B cell (primary cell): Measurements from ENCODE around the gene VEGFB. TPM values are rescaled to one million over a fixed set of nuclear protein-coding genes. Genes with fewer than 3 reads are reported as not detected.

Experiments
- ATAC-seq: fragments of 200-7000 bp; cut with Tn5 transposase; one replicate; pipeline ENCODE4 v1.10.0; 2021; ENCODE audit warnings: low read depth, mild to moderate bottlenecking, moderate number of reproducible peaks, moderate library complexity
- CTCF ChIA-PET: fragments of 350-600 bp; sonication (Branson Sonifier 250); formaldehyde crosslinking; loops from one replicate; lab custom pipeline; 2021; ENCODE audit warnings: antibody characterized with exemption, inconsistent platforms; lab: Charles Lee
- POLR2A ChIA-PET: fragments of 350-600 bp; sonication (Branson Sonifier 250); formaldehyde crosslinking; loops from one replicate; lab custom pipeline; 2021; ENCODE audit warnings: antibody characterized with exemption; lab: Charles Lee
- DNase-seq: peaks from one replicate; pipeline ENCODE4 v3.0.0; 2013
- H2AFZ ChIP-seq: 2 replicates; pipeline ENCODE4 v1.6.1; 2012; ENCODE audit warnings: mild to moderate bottlenecking, low read depth, low read length; ENCODE audit not compliant: insufficient read depth, poor library complexity, severe bottlenecking
- H3K27ac ChIP-seq, 2 donors: 1 replicate in 1 of 2; 2 replicates in 1 of 2; pipeline ENCODE4 v1.5.1; 2012 to 2013; ENCODE audit warnings: low read length in 2 of 2, mild to moderate bottlenecking in 2 of 2, moderate library complexity in 1 of 2
- H3K27me3 ChIP-seq, 4 experiments: fragments of 200-600 bp in 1 of 4; sonication (generic) in 1 of 4; replicated peaks in 1 of 4; 1 replicate in 2 of 4; 2 replicates in 2 of 4; pipeline versions ENCODE4 v1.6.1 to v1.7.0; 2013 to 2016; ENCODE audit warnings: low read length in 3 of 4, mild to moderate bottlenecking in 2 of 4, mixed read lengths in 1 of 4, moderate library complexity in 1 of 4; ENCODE audit not compliant: insufficient read depth in 4 of 4, control insufficient read depth in 3 of 4; ENCODE audit errors: control extremely low read depth in 1 of 4
- H3K36me3 ChIP-seq, 2 experiments: replicated peaks in 1 of 2; 1 replicate in 1 of 2; 2 replicates in 1 of 2; pipeline versions ENCODE4 v1.6.1 to v1.7.1; 2013; ENCODE audit warnings: low read length in 1 of 2; ENCODE audit not compliant: insufficient read depth in 2 of 2, control insufficient read depth in 1 of 2; ENCODE audit errors: control extremely low read depth in 1 of 2, extremely low read depth in 1 of 2
- H3K4me1 ChIP-seq, 2 donors: fragments of 200-600 bp in 1 of 2; sonication (generic) in 1 of 2; 1 replicate in 1 of 2; 2 replicates in 1 of 2; pipeline versions ENCODE4 v1.5.1 to v1.6.1; 2013 to 2017; ENCODE audit warnings: low read length in 2 of 2; ENCODE audit not compliant: control insufficient read depth in 2 of 2, insufficient read depth in 2 of 2
- H3K4me2 ChIP-seq: replicated peaks from 2 replicates; pipeline ENCODE3; 2012; ENCODE audit warnings: mild to moderate bottlenecking, low read depth, low read length; ENCODE audit not compliant: poor library complexity, severe bottlenecking
- H3K4me3 ChIP-seq, 5 experiments: fragments of 200-600 bp in 1 of 5; sonication (generic) in 1 of 5; 1 replicate in 3 of 5; 2 replicates in 2 of 5; pipeline versions ENCODE4 v1.5.1 to v1.7.0; 2011 to 2016; ENCODE audit warnings: low read length in 4 of 5, mild to moderate bottlenecking in 4 of 5, low read depth in 2 of 5, control low read depth in 1 of 5, moderate library complexity in 1 of 5; ENCODE audit not compliant: insufficient read depth in 1 of 5; ENCODE audit errors: control extremely low read depth in 1 of 5, extremely low read depth in 1 of 5
- H3K79me2 ChIP-seq: fragments of 200-600 bp; sonication (generic); one replicate; pipeline ENCODE4 v1.6.0; 2016; ENCODE audit warnings: low read length; ENCODE audit not compliant: control insufficient read depth, insufficient read depth
- H3K9ac ChIP-seq: fragments of 200-600 bp; sonication (generic); 2 replicates; pipeline ENCODE4 v1.6.1; 2017; ENCODE audit warnings: mild to moderate bottlenecking, low read length, moderate library complexity
- H3K9me3 ChIP-seq, 3 donors: one replicate each; pipeline versions ENCODE4 v1.6.1 to v1.7.1; 2013; ENCODE audit warnings: low read length in 2 of 3; ENCODE audit not compliant: control insufficient read depth in 2 of 3, insufficient read depth in 1 of 3; ENCODE audit errors: control extremely low read depth in 1 of 3
- H4K20me1 ChIP-seq: 2 replicates; pipeline ENCODE4 v1.6.0; 2012; ENCODE audit warnings: mild to moderate bottlenecking, low read length; ENCODE audit not compliant: insufficient read depth, control insufficient read depth, poor library complexity, severe bottlenecking
- H3K27ac Mint-ChIP-seq: one replicate; pipeline ENCODE4 v1.8.0; 2021; ENCODE audit warnings: mixed read lengths
- H3K27me3 Mint-ChIP-seq: one replicate; pipeline ENCODE4 v1.8.0; 2021; ENCODE audit warnings: mixed read lengths
- H3K4me1 Mint-ChIP-seq: one replicate; pipeline ENCODE4 v1.8.0; 2021; ENCODE audit warnings: mixed read lengths
- H3K4me3 Mint-ChIP-seq: one replicate; pipeline ENCODE4 v1.8.0; 2021; ENCODE audit warnings: mixed read lengths
- H3K9me3 Mint-ChIP-seq: one replicate; pipeline ENCODE4 v1.8.0; 2022; ENCODE audit warnings: mixed read lengths; ENCODE audit not compliant: insufficient read depth
- CTCF ChIP-seq: fragments of 200-600 bp; IDR thresholded peaks from one replicate; pipeline ENCODE4 v1.8.0; 2022; ENCODE audit warnings: antibody characterized with exemption, mild to moderate bottlenecking
- EZH2 ChIP-seq: IDR thresholded peaks from 2 replicates; pipeline ENCODE4 v1.6.1; 2012; ENCODE audit warnings: borderline replicate concordance, low read depth, mild to moderate bottlenecking, moderate library complexity, low read length; ENCODE audit not compliant: insufficient read depth, poor library complexity, severe bottlenecking
- WGBS: methylation state at CpG from one replicate; pipeline ENCODE4 v1.1.5; 2013; ENCODE audit warnings: missing lambda C conversion rate; ENCODE audit not compliant: insufficient coverage; 5-methylcytosine and 5-hydroxymethylcytosine counted together
- intact Hi-C: fragments of 100-400 bp; cut with micrococcal nuclease; formaldehyde crosslinking; loops from one replicate; pipeline ENCODE4 v1.10.0; 2022
- polyA plus RNA-seq: library from polyadenylated mRNA; depleted of rRNA; stranded (reverse); fragments of >200 nt; gene quantifications from 2 replicates; pipeline ENCODE4 v1.2.3, GENCODE V29; 2012
- total RNA-seq, 2 donors: library from RNA; stranded (reverse); fragments of 120-200 nt in 1 of 2; gene quantifications; 1 replicate in 1 of 2; 2 replicates in 1 of 2; pipeline versions ENCODE4 v1.2.3 to v1.2.4, GENCODE V29; 2013 to 2022

Gene VEGFB
- total and polyA plus RNA-seq, 2 donors (not counting 1 experiment from before 2014, with no cell fraction given), result 56.4 to 152 TPM

GRCh38 chr11:64229090-64229743 is 5.2 kb upstream of the VEGFB start:
- Mint-ChIP-seq H3K4me1 (peaks cover 58% of the 10 kb centered on the region), H3K9me3 (no peaks in the 10 kb centered on the region), H3K4me3 (peak overlapping the region; percentile 95), H3K27ac (peak overlapping the region; percentile 97), H3K27me3 (no peaks in the 10 kb centered on the region)
- Histone ChIP-seq H3K27ac (peak overlapping the region; percentile 84), H3K36me3 (peaks cover 0 to 2% of the 10 kb centered on the region in 2 experiments), H3K9ac (no peak overlapping the region), H4K20me1 (peaks cover 12% of the 10 kb centered on the region), H3K4me1 (peaks cover 42 to 70% of the 10 kb centered on the region in 2 donors), H3K27me3 (no peaks in the 10 kb centered on the region), H2AFZ (no peak overlapping the region), H3K9me3 (no peaks in the 10 kb centered on the region), H3K4me2 (peak overlapping the region; percentile 99), H3K79me2 (peaks cover 29% of the 10 kb centered on the region), H3K4me3 (no peak overlapping the region)
- intact Hi-C loops, result no loop called here
- TF ChIP-seq CTCF, result no peak
- no peak for TF ChIP-seq EZH2
- no peak for DNase-seq
- no peak for ATAC-seq
- 88% methylated on average over 4 of the region's 12 CpGs for WGBS
- ChIA-PET CTCF (interaction anchor here (1.0 to 1.6 kb wide), 3 partner anchors 16 to 25 kb away, joined by 3 to 6 read pairs (median 5); no protein-coding TSS in a partner anchor), POLR2A (interaction anchor here (0.6 to 6.3 kb wide), 5 partner anchors 12 to 389 kb away, joined by 3 to 78 read pairs (median 7); partner anchors contain the start of genes FERMT3, FKBP2 and PRDX5)

- peak overlapping the region; percentile 45 to 98 (median 78) for H3K4me3 ChIP-seq
- H3K36me3 ChIP-seq, result no peaks in the 10 kb centered on the region
- H3K4me3 Mint-ChIP-seq, result peak overlapping the region; percentile 95
- no peaks in the 10 kb centered on the region for H3K9me3 ChIP-seq
- H3K4me2 ChIP-seq, result peak overlapping the region; percentile 99
- DNase-seq, result no peak
- 57% methylated on average over 12 of the region's 13 CpGs for WGBS
- ChIA-PET POLR2A (interaction anchor here (0.6 to 2.4 kb wide), 10 partner anchors 11 to 1032 kb away, joined by 3 to 13 read pairs (median 4); partner anchors contain the start of genes FERMT3, FKBP2 and PRDX5), CTCF (interaction anchor here (1.0 to 1.6 kb wide), 4 partner anchors 16 to 25 kb away, joined by 3 to 6 read pairs (median 4); partner anchors contain the start of gene PLCB3)
- no peak for ATAC-seq
- no peaks in the 10 kb centered on the region for H3K9me3 Mint-ChIP-seq
- peaks cover 27% of the 10 kb centered on the region for H3K79me2 ChIP-seq
- peak overlapping the region; percentile 85 for H2AFZ ChIP-seq
- peaks cover 12% of the 10 kb centered on the region for H4K20me1 ChIP-seq
- TF ChIP-seq EZH2, result no peak
- no peak for TF ChIP-seq CTCF
- H3K27me3 Mint-ChIP-seq, result no peaks in the 10 kb centered on the region
- peak overlapping the region; percentile 74 for H3K9ac ChIP-seq
- peaks cover 42 to 68% of the 10 kb centered on the region in 2 donors for H3K4me1 ChIP-seq
- no peaks in the 10 kb centered on the region for H3K27me3 ChIP-seq
- peak overlapping the region; percentile 84 for H3K27ac ChIP-seq
- H3K27ac Mint-ChIP-seq, result peak overlapping the region; percentile 97
- H3K4me1 Mint-ChIP-seq, result peaks cover 58% of the 10 kb centered on the region
- intact Hi-C loops, result loop anchor here (1.0 to 2.0 kb wide), 6 partner anchors 12 to 76 kb away; partner anchors contain the start of genes BAD, ESRRA, FKBP2 and GPR137
Measured at GRCh38 chr11:64229744-64230170, 4.6 kb upstream of the VEGFB start.
